ENCODE measurements around the gene RNF10. TPM values are rescaled to one million over a fixed set of nuclear protein-coding genes. Genes with fewer than 3 reads are reported as not detected.
A peak's percentile ranks its signal among the peaks of the same experiment; 100 is the strongest.

RNF10 gene
- total and polyA plus RNA-seq, 10 donors, result 101 to 428 (median 227) TPM

GRCh38 chr12:120534703-120535655 lies 823 bp downstream of the RNF10 start:
- 1 to 4% (median 2%) methylated on average over 12 to 52 of the region's 52 CpGs for WGBS, 5 donors
- no peaks in the 10 kb centered on the region for H3K27me3 ChIP-seq (replicated peaks in 1 of 7)
- TF ChIP-seq POLR2AphosphoS5 (IDR thresholded peaks at IDR 0.05), result no peak
- H3K4me1 ChIP-seq, result peaks cover 45 to 70% (median 55%) of the 10 kb centered on the region in 6 donors
- no peaks in the 10 kb centered on the region for H3K9me3 ChIP-seq
- peaks cover 0 to 24% (median 0%) of the 10 kb centered on the region in 6 donors for H3K36me3 ChIP-seq
- peak; percentile 91 for DNase-seq
- H3K27ac ChIP-seq, result peak overlapping the region; percentile 71 to 99 (median 97)
- intact Hi-C loops (cut with DNase I; ENCODE audit: low total_unique reads), result no loop called here
- H3K4me3 ChIP-seq, result peak overlapping the region; percentile 43 to 97 (median 88)

DNA sequence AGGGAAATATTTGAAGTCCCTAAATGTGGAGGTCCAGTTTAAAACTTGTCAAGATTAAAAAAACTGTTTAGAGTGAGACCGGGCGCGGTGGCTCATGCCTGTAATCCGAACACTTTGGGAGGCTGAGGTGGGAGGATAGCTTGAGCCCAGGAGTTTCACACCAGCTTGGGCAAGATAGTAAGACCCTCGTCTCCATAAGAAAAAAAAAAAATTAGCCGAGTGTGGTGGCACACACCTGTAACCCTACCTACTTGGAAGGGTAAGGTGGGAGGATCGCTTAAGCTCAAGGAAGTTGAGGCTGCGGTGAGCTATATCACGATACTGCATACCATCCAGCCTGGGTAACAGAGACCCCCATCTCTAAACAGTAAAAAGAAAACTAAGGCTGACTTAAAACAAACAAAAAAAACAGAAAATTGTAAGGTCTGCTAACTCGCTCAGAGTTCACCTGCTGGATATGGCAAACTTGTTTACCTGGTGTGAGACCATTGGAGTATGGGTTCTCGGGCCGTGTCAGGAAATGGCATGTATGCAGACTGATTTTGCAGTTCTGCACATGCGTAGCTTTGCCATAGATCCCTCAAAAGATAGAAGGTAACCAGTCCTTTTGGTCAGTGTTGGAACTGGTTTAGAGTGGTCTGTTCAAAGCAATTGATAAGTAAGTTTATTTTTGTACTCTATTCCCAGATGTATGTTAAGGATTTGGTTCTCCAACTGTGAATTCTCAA lies 2.1 kb downstream of the RNF10 start:
- H3K27me3 ChIP-seq (replicated peaks in 1 of 7), result no peaks in the 10 kb centered on the region
- TF ChIP-seq POLR2AphosphoS5 (IDR thresholded peaks at IDR 0.05) (no peak), POLR2A (IDR thresholded peaks at IDR 0.05) (no peak)
- TF ChIP-seq, protein P1, sequence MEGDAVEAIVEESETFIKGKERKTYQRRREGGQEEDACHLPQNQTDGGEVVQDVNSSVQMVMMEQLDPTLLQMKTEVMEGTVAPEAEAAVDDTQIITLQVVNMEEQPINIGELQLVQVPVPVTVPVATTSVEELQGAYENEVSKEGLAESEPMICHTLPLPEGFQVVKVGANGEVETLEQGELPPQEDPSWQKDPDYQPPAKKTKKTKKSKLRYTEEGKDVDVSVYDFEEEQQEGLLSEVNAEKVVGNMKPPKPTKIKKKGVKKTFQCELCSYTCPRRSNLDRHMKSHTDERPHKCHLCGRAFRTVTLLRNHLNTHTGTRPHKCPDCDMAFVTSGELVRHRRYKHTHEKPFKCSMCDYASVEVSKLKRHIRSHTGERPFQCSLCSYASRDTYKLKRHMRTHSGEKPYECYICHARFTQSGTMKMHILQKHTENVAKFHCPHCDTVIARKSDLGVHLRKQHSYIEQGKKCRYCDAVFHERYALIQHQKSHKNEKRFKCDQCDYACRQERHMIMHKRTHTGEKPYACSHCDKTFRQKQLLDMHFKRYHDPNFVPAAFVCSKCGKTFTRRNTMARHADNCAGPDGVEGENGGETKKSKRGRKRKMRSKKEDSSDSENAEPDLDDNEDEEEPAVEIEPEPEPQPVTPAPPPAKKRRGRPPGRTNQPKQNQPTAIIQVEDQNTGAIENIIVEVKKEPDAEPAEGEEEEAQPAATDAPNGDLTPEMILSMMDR (IDR thresholded peaks at IDR 0.05 in 8 of 11, conservative IDR thresholded peaks at IDR 0.05 in 3 of 11), result no peak
- 42 to 56% (median 47%) methylated on average over 13 of the region's 13 CpGs for WGBS, 5 donors
- peaks cover 52 to 74% (median 63%) of the 10 kb centered on the region in 6 donors for H3K4me1 ChIP-seq
- H3K9me3 ChIP-seq, result no peaks in the 10 kb centered on the region
- intact Hi-C loops (cut with DNase I; ENCODE audit: low total_unique reads), result no loop called here
- H3K36me3 ChIP-seq, result peaks cover 0 to 33% (median 0%) of the 10 kb centered on the region in 6 donors
- DNase-seq, result no peak
- H3K4me3 ChIP-seq, result peak overlapping the region; percentile 43 to 97 (median 88)
- peak overlapping the region; percentile 71 to 99 (median 97) for H3K27ac ChIP-seq

- Histone ChIP-seq H3K36me3 (peaks cover 0 to 49% (median 0%) of the 10 kb centered on the region in 6 donors), H3K27ac (peak overlapping the region; percentile 69 to 99 (median 96)), H3K27me3 (replicated peaks in 1 of 7) (no peaks in the 10 kb centered on the region), H3K4me1 (peaks cover 56 to 90% (median 79%) of the 10 kb centered on the region in 6 donors), H3K9me3 (no peaks in the 10 kb centered on the region), H3K4me3 (peak overlapping the region in 7 of 8 donors; percentile 9 to 97 (median 89))
- no peak for DNase-seq
- intact Hi-C loops (cut with DNase I; ENCODE audit: low total_unique reads), result no loop called here
- TF ChIP-seq POLR2A (IDR thresholded peaks at IDR 0.05) (no peak), POLR2AphosphoS5 (IDR thresholded peaks at IDR 0.05) (no peak)
- TF ChIP-seq, protein P1 (IDR thresholded peaks at IDR 0.05 in 8 of 11, conservative IDR thresholded peaks at IDR 0.05 in 3 of 11), result no peak
- WGBS, 5 donors, result 49 to 54% (median 50%) methylated on average over 4 of the region's 4 CpGs
Measured at GRCh38 chr12:120537856-120538220, 3.7 kb downstream of the RNF10 start.

DNA sequence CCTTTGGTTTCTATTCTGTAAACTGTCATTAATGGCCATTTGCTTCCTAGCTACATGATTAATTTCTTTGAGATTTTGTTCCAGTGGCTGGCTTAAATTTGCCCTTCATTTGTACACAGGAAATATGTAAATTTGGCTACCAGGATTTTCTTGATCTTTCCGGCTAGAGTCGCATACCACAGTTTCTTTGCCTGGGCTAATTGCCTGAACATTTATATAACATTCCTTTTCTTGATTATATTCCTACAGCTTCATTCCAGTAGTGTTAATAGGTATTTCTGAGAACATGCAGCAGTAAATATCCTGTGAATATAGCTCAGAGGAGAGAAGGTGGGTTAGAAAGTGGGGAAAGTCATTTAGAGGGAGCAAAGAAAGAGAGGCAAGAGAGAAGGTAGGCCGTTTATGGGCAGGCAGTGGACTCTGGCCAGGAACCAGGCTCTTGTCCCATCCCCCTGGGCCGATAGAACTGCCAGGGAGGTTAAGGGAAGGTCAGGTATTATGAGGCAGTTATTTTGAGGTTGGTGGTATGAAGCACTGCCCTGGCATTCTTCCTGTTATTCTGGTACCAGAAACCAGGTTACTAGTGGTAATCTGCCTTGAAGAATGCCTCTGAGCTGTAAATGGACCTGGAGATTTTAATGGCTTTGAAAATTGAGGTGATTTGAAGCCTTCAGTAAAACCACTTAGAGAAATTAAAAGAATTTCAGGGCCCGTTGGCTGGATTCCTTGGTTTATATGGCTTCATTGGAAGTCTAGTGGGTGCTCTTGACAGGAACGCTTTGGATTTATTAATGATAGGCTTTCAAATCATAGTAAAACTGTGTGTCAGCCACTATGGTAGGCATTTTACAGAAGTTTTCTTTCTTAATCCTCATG lies 4.4 kb downstream of the RNF10 start:
- whole genome bisulfite sequencing, 5 donors, result 13 to 26% (median 19%) methylated on average over 6 of the region's 6 CpGs
- Histone ChIP-seq H3K27ac (peak overlapping the region; percentile 69 to 99 (median 96)), H3K36me3 (peaks cover 0 to 55% (median 0%) of the 10 kb centered on the region in 6 donors), H3K27me3 (replicated peaks in 1 of 7) (no peaks in the 10 kb centered on the region), H3K9me3 (no peaks in the 10 kb centered on the region), H3K4me1 (peaks cover 56 to 93% (median 85%) of the 10 kb centered on the region in 6 donors), H3K4me3 (peak overlapping the region in 7 of 8 donors; percentile 9 to 97 (median 89))
- DNase-seq, result peak; percentile 82
- intact Hi-C loops (cut with DNase I; ENCODE audit: low total_unique reads), result no loop called here
- TF ChIP-seq, protein P1 (IDR thresholded peaks at IDR 0.05 in 8 of 11, conservative IDR thresholded peaks at IDR 0.05 in 3 of 11), result no peak
- TF ChIP-seq POLR2AphosphoS5 (IDR thresholded peaks at IDR 0.05), result peak in 1 of 3 donors; percentile 83
